Renal cortical epithelial cell (primary cell): Measurements from ENCODE around the gene MYO5C. TPM values are rescaled to one million over a fixed set of nuclear protein-coding genes. Genes with fewer than 3 reads are reported as not detected.

Experiments used
- DNase-seq: peaks from one replicate; pipeline ENCODE4 v3.0.0-alpha.2; 2011; ENCODE audit warnings: low read depth
- total RNA-seq: library from RNA; depleted of rRNA; stranded (reverse); fragments of >200 nt; gene quantifications from 2 replicates; pipeline ENCODE4 v1.2.3, GENCODE V29; 2014

MYO5C gene
- total RNA-seq, 1 donor from 2014 or later, result 18.3 TPM

GRCh38 chr15:52278135-52278534 is 17.5 kb downstream of the MYO5C start:
- no peak for DNase-seq

DNA sequence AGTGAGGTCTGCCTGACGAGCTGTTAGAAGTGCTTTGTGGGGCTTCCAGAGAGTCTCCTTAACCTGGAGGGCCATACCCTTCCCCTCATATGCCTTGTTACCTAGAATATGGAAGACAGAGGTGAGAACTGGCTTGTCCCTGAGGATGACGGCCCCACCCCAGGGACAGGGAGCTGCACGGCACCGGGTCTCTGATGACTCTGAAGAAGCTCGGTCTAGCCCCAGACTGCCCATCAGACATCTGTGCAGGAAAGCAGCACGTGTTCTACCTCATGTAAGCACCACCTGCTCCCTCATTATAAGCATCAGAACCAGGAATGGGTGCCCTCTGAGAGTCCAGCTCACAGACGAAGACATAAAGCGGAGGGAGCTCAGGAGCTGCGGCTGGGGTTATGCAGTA is 18.0 kb downstream of the MYO5C start:
- no peak for DNase-seq

- no peak for DNase-seq
Measured at GRCh38 chr15:52276256-52276770, 19.3 kb downstream of the MYO5C start.

- no peak for DNase-seq
Measured at GRCh38 chr15:52263563-52264282, 31.9 kb downstream of the MYO5C start.

DNA sequence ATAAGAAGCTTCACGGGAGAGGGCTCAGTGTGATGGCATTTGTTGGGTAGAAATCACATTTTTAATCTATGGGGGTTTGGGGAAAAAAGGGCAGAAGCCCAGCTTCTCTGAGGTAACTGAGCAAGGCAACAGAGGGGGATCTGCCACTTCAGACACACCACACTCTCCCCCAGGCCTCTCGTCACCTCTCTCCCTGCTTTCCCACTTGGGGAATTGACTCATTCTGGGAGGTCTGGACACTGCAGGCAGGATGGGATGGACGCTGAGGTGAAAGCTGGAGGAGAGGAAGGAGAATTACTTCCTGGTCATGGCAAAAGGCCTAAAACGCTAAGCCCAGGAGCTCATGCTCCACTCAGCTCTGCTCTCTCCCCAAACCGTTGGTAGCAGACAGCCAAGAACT is 33.2 kb downstream of the MYO5C start:
- no peak for DNase-seq

DNA sequence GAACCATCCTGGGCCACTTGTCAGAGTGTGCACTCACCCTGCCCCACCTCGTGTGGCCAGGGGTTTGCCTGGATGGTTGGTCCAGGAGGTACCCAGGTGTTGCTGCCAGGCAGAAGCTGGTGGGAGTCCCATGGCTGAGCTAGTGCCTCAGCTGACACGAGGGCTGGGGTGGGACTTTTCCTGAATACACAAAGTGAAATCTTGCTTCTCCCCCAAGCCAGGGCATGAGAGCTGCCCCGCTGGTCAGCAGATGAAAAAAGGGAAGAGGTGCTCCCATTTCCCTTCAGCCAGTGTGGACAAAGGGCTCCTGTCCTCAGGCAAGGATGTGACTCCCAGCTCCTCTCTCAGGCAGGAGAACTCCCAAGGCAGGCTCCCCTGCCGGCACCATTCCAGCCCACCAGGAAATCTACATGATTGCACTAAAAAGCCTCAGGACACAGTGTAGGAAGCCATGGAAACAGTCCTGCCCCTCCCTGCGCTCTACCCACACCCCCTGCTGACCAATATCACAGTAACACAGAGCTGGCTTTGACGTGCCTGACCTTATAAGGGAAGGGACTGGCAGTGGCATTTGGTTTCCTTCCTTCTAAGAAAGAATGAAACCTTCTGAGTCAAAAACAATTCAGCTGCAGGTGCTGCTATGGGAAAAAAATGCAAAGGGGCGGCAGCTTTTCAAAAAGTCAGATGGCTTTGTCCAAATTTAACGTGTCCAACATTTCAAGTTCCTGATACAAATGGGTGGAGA is 33.9 kb downstream of the MYO5C start:
- peak; percentile 94 for DNase-seq

GRCh38 chr15:52261026-52261425 is 34.6 kb downstream of the MYO5C start:
- no peak for DNase-seq

DNA sequence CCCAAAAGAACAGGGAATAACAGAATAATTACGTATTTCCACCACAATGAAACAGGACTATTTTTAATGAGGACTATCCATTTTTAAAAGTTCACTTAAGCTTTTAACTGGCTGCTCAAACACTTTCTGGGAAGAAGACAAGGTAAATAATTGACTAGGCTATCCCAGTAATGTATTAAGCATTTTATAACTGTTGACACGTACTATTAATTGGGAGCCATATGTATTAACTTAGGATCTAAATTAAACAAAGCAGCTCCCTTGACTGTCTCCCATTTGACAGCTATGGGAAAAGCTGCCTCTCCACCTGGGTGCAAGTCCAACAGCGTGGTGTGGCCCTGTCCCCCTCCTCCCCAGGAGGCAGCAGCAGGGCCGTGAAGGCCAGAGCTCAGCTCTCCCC is 36.1 kb downstream of the MYO5C start:
- DNase-seq, result peak; percentile 60

DNA sequence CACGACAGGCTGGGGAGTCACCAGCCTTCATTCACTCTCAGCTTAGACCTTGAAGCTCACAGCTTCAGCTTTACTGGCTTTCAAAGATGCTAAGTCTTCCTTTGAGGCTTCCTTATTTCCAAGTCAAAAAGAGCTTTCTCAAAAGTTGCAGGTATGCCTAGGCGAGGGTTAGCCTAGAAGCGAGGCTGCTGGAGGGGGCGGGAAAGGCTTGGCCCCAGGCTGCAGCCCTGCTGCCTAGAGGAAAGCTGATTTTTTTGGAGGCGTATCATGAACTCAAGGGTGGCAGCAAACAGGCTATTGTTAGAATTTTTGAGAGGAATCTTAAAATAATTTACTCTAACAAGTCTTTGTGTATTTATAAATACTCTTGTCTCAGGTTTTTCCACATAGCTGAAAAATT is 37.1 kb downstream of the MYO5C start:
- DNase-seq, result no peak

DNA sequence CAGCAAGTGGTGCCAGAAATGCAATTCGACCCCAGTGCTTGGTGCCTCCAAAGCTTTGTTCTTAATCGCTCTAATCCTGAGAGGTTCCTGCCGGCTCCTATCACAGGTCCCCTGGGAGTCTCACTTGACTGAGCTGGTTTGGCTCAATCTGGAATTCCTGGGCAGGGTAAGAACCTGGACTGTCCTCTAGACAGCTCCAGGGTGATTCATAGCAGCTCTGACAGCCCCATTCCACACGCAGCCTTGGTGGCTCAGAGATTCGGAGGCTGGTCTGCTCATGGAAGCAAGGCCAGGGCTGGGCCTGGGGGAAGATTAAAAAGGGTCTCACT is 37.9 kb downstream of the MYO5C start:
- DNase-seq, result peak; percentile 87

DNA sequence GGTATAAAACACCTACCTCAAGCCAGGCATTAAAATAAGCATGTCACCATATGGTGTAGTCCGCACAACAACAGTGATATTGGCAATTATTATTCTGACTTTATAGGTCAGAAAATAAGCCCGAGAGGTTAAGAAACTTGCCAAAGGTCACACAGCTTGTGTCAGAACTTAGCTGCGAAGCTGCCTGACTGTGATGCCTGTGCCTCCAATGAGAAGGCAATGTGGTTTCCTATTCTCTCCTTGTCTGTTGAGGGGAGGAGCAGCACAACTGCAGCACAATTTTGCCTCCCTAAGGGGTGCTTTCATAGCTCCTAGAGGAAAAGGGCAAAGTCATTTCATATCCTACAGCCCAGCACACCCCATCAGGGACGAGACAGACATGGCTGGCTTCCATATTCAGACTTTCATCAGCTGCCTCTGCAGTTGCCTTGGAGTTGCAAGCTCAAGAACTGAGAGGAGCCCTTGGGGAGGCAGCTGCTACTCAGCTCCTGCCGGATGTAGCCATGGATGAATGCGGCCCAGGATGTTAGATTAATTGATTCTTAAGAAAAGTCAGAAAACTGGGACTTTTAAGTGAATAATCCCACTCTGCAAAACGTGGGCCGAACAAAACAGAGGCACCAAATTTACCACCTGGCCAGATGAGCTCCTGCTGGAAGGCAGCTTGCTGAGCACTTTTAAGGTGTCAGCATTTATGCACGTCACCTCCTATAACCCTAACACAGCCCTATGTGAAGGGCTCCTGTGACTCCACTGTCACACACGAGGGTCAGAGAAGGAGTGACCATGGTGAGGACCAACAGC is 38.5 kb downstream of the MYO5C start:
- no peak for DNase-seq

- DNase-seq, result peak; percentile 77
Measured at GRCh38 chr15:52256366-52256765, 39.2 kb downstream of the MYO5C start.

DNA sequence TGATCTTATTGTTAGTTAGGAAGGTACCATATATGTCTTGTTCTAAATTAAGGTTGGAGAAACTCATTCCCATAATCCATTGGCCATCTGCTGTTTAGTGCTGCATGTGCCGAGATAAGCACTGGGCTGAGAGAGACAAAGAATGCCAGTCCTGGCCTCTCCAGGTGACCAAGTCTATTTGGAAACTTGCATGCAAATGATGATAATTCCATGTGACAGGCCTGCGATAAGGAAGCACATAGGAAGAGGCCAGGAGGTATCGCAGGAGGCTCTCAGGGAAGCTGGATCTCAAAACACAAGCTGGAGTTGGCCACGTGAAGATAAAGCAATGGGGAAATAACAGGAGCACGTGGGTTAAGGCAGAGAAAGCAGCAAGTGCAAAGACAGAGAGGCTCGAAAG is 39.7 kb downstream of the MYO5C start:
- no peak for DNase-seq

GRCh38 chr15:52255008-52255407 is 40.6 kb downstream of the MYO5C start:
- DNase-seq, result no peak

DNA sequence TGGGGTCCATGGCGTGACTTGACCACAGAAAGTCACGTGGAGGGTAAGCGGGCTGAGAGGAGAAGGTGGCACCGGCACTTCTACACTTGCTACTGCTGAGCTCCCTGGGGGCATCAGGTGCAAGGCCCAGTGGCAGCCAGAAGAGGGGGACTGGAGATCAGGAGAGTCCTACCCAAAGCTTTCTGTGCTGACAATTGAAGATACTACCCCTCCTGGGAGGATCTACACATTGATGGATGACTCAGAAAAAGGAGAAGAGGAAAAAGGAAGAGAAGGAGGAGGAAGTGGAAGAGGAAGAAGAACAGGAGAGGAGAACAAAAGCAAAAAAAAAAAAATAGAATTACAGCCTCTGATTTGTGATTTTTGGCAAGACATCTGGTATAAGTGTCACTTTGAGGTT is 41.2 kb downstream of the MYO5C start:
- DNase-seq, result no peak

DNA sequence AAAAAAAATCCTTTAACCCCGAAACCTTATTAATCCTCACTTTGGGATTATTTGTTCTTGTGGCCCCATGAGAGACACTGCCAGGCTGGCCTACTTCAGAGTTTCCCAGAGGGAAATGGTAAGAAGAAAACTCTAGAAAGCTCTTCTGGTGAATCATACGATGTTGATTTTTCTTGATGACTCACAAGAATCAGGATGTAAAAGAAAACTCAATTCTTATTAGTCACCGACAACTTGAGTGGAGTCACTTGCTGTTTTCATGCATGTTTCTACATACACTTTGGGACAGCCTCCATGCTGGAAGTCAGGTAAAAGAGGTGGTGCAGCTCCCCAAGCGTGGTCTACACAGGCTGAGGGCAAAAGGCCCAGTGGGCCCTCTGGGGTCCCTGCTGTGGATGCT is 42.8 kb downstream of the MYO5C start:
- peak; percentile 99 for DNase-seq

DNA sequence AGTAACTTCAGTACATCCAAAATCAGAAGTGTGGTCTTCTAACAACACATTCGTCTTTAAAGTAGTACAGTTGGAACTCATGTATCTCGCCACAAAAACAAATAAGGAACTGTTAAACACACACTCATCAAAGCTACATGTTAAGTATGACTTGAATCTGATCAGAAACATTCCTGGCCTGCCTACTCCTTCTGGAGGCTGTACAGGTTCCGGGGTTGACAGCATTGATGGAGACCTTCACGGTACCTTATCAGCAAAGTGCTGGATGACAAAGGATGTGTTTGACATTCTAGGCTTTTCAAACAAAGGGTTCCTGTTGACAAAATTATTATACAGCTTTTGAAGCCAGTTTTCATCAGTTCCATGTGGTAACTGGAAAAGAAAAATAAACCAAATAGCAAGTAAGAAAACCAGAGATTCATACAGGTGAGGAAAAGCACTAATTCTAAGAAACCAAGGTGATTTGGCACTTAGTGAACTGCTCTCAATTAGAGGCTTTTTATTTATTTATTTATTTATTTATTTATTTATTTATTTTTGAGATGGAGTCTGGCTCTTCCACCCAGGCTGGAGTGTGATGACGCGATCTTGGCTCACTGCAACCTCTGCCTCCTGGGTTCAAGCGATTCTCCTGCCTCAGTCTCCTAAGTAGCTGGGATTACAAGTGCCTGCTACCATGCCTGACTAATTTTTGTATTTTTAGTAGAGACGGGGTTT is 44.3 kb downstream of the MYO5C start:
- DNase-seq, result no peak

DNA sequence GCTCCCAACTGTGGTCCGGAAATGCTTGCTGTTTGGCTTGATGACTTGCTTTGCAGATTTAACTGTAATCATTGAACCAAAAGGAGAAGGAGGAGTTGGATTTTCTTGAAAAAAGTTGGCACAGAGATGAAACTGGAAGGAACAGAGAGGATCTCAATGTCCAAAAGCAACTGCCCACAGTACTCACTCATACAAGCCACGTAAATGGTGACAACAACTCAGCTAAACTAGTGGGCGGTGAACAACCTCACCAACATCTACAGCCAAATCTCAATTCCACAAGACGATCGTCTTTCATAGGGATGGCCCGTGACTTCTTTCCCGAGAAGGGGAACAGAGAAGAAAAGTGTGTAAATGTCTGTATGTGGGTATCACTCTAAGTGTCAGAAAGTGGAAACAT is 48.1 kb downstream of the MYO5C start:
- no peak for DNase-seq

DNA sequence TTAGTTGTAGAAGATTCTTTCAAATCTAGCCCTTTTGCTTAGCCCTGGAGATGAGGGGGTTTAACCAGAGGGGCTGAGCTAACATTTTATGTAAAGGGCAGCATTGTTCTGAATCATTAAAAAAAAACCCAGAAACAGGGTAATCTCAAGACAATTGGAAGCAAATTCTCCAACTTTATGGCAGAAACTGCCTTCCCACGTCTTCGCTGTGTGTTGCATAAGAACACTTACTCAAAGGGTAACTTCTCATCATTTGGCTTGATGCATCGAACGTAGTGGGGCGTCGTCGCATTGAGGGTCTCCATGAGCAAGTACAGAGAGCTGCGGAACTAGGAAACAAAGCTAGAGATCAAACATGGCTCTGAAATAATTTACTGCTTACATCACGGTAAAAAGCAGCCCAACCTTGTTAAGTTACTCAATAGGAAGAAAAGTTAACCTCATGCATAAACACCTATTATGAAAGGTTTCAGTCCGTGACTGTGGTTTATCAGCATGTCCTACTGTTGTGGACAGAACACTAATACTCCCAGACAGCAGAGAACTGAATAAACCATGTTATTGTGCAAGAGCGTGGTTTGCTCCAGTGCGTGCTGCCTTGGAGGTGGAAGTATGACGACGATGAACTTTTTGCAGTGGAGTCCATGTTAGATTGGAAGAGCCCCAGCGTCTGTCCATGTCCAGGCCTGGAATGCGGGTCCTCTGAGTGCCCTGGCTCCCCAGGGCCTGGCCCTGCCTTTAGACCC is 48.7 kb downstream of the MYO5C start:
- DNase-seq, result peak; percentile 87

DNA sequence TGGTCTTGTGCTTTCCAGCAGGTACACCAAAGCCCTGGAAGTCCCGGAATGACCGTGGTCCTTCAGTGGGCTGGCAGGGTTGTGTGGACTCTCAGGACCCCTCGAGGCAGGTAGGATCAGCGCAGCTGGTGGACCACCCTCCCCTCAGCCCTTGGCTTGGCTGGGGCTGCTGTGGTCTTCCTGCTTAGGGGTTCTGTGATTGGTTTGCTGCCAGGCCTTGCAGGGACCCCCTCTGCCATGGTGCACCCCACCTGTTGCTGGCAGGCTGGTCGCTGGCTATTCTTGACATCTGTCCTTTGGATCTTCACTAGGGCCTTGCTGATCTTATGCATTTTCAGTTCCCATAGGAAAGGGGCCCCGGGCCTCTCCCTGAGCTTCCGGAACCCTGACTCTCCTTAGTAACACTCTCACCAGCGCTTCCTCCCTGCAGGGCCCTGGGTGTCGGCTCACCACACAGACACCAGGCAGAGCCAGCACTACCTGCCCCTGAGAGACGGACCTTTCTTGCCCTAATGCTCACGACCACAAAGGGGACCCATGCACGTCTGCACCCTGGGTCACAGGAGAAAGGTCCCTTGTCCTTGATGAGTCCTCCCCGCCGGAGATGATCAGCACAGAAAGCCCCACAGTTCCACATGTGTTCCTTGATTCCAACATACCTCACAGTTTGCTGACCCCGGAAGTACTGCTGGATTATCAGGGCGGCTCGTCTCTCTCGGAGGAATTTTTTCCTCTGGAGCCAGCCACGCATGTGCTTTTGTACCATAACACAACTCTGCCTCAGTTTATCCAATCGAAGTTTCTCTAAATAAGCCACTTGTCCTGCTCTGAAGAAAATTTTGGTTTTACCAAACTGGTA is 51.7 kb downstream of the MYO5C start:
- DNase-seq, result no peak
